GM12878 (cell line): ENCODE data around the gene CAV2.

Experiments
- CHD2 ChIP-seq: IDR thresholded peaks from 2 replicates; pipeline ENCODE4 v1.6.1; 2011; ENCODE audit warnings: low read depth, low read length, improper control_type of control experiment, borderline replicate concordance
- CREM ChIP-seq: IDR thresholded peaks from 2 replicates; pipeline ENCODE4 v1.6.1; 2014; ENCODE audit warnings: antibody characterized with exemption, low read depth
- FOXM1 ChIP-seq: IDR thresholded peaks from 2 replicates; pipeline ENCODE4 v1.6.1; 2012; ENCODE audit warnings: low read depth, mild to moderate bottlenecking, inconsistent platforms, low read length, moderate library complexity
- POLR2AphosphoS5 ChIP-seq: IDR thresholded peaks from 2 replicates; pipeline ENCODE4 v1.6.1; 2011; ENCODE audit warnings: mild to moderate bottlenecking, low read length, inconsistent platforms
- RELA ChIP-seq: fragments of 450-650 bp; IDR thresholded peaks from 2 replicates; pipeline ENCODE4 v1.8.0; 2014; ENCODE audit warnings: borderline replicate concordance; ENCODE audit not compliant: partially characterized antibody
- RFX5 ChIP-seq: IDR thresholded peaks from 2 replicates; pipeline ENCODE4 v1.6.1; 2011; ENCODE audit warnings: low read depth, low read length, improper control_type of control experiment
- SMAD5 ChIP-seq: IDR thresholded peaks from 2 replicates; pipeline ENCODE4 v1.6.1; 2016; ENCODE audit warnings: antibody characterized with exemption, low read depth
- SUZ12 ChIP-seq: fragments of 200-600 bp; sonication (generic); IDR thresholded peaks from one replicate; pipeline ENCODE4 v1.6.1; 2018; ENCODE audit warnings: antibody characterized with exemption, mild to moderate bottlenecking; ENCODE audit not compliant: unreplicated experiment
- ZNF274 ChIP-seq: IDR thresholded peaks from one replicate; pipeline ENCODE4 v1.8.0; 2011; ENCODE audit not compliant: insufficient read length, insufficient read depth
- TF ChIP-seq, protein P1 (sequence below), 3 experiments: IDR thresholded peaks in 2 of 3; conservative IDR thresholded peaks in 1 of 3; 2 replicates each; pipeline ENCODE4 v1.5.1; 2011; ENCODE audit warnings: low read depth in 3 of 3, low read length in 3 of 3, mild to moderate bottlenecking in 3 of 3, control low read depth in 2 of 3, moderate library complexity in 2 of 3, inconsistent platforms in 1 of 3, mixed read lengths in 1 of 3; ENCODE audit not compliant: control insufficient read depth in 2 of 3, insufficient read depth in 1 of 3; ENCODE audit errors: extremely low read depth in 1 of 3
- TF ChIP-seq, protein P2 (sequence below): IDR thresholded peaks from 2 replicates; pipeline ENCODE4 v1.6.1; 2011; ENCODE audit warnings: low read depth, mild to moderate bottlenecking, low read length, moderate library complexity, borderline replicate concordance; ENCODE audit errors: extremely low read depth

GRCh38 chr7:116465125-116465524 is 34.4 kb upstream of the CAV2 start:
- TF ChIP-seq POLR2AphosphoS5 (no peak), FOXM1 (no peak), CHD2 (no peak), RELA (no peak), RFX5 (no peak), SMAD5 (no peak), ZNF274 (no peak), SUZ12 (no peak), CREM (no peak)
- TF ChIP-seq, protein P1, sequence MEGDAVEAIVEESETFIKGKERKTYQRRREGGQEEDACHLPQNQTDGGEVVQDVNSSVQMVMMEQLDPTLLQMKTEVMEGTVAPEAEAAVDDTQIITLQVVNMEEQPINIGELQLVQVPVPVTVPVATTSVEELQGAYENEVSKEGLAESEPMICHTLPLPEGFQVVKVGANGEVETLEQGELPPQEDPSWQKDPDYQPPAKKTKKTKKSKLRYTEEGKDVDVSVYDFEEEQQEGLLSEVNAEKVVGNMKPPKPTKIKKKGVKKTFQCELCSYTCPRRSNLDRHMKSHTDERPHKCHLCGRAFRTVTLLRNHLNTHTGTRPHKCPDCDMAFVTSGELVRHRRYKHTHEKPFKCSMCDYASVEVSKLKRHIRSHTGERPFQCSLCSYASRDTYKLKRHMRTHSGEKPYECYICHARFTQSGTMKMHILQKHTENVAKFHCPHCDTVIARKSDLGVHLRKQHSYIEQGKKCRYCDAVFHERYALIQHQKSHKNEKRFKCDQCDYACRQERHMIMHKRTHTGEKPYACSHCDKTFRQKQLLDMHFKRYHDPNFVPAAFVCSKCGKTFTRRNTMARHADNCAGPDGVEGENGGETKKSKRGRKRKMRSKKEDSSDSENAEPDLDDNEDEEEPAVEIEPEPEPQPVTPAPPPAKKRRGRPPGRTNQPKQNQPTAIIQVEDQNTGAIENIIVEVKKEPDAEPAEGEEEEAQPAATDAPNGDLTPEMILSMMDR (IDR thresholded peaks at IDR 0.05 in 2 of 3, conservative IDR thresholded peaks at IDR 0.05 in 1 of 3; ENCODE audit: control insufficient read depth in 2 of 3, extremely low read depth in 1 of 3, insufficient read depth in 1 of 3, low read depth in 3 of 3, low read length in 3 of 3), result no peak
- TF ChIP-seq, protein P2, sequence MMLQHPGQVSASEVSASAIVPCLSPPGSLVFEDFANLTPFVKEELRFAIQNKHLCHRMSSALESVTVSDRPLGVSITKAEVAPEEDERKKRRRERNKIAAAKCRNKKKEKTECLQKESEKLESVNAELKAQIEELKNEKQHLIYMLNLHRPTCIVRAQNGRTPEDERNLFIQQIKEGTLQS, result no peak
